GM12892 (cell line): ENCODE data around the gene ZMYND10.

Experiments
- POLR2A ChIP-seq: IDR thresholded peaks from 2 replicates; pipeline ENCODE4 v1.6.1; 2011; ENCODE audit warnings: low read depth, low read length, control low read depth
- POLR2AphosphoS5 ChIP-seq: IDR thresholded peaks from 2 replicates; pipeline ENCODE4 v1.6.1; 2011; ENCODE audit warnings: low read depth, low read length, control low read depth

- TF ChIP-seq POLR2A, result peak; percentile 69; the same call in 1 of the 2 replicates
- TF ChIP-seq POLR2AphosphoS5, result peak; percentile 59
Observed at GRCh38 chr3:50337175-50337861, 8.2 kb downstream of the ZMYND10 start.
